ENCODE measurements around the gene EVI5L.
A peak's percentile ranks its signal among the peaks of the same experiment; 100 is the strongest.

EVI5L gene

DNA sequence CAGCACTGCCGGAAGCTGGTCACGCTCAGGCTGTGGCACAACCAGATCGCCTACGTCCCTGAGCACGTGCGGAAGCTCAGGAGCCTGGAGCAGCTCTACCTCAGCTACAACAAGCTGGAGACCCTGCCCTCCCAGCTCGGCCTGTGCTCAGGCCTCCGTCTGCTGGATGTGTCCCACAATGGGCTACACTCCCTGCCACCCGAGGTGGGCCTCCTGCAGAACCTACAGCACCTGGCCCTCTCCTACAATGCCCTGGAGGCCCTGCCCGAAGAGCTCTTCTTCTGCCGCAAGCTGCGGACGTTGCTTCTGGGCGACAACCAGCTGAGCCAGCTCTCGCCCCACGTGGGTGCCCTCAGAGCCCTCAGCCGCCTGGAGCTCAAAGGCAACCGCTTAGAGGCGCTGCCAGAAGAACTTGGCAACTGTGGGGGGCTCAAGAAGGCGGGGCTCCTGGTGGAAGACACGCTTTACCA is 70.4 kb downstream of the EVI5L start:
- no peak for DNase-seq

DNA sequence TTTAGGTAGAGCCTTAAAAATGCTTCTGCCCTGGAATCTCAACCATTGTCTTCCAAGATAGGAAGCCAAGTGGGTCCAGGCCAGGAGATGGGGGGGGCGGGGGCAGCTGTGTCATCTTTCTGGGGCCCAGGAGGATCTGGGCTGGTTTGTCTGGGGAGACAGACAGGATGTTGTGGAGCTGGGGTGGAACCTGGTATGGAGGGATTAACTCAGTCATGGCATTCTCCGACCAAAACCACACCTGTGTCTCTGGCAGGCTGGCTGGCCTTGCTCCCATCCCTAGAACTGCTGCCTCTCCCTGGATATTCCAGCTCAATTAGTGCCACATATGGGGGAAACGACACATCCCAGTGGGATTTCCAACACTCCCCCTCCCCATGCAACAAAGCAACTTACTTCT is 70.9 kb downstream of the EVI5L start:
- in situ Hi-C loops (cut with HindIII; ENCODE audit: low pct_ligation_motif_present, low sequenced_read_pairs), result no loop called here
- Histone ChIP-seq H3K27me3 (replicated peaks) (no peaks in the 10 kb centered on the region), H3K36me3 (replicated peaks) (peaks cover 14% of the 10 kb centered on the region), H3K4me3 (ENCODE audit: low read depth, low read length) (no peak overlapping the region), H3K27ac (no peak overlapping the region)
- DNase-seq, result no peak
- TF ChIP-seq, protein P1, sequence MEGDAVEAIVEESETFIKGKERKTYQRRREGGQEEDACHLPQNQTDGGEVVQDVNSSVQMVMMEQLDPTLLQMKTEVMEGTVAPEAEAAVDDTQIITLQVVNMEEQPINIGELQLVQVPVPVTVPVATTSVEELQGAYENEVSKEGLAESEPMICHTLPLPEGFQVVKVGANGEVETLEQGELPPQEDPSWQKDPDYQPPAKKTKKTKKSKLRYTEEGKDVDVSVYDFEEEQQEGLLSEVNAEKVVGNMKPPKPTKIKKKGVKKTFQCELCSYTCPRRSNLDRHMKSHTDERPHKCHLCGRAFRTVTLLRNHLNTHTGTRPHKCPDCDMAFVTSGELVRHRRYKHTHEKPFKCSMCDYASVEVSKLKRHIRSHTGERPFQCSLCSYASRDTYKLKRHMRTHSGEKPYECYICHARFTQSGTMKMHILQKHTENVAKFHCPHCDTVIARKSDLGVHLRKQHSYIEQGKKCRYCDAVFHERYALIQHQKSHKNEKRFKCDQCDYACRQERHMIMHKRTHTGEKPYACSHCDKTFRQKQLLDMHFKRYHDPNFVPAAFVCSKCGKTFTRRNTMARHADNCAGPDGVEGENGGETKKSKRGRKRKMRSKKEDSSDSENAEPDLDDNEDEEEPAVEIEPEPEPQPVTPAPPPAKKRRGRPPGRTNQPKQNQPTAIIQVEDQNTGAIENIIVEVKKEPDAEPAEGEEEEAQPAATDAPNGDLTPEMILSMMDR (IDR thresholded peaks at IDR 0.05; ENCODE audit: low read depth, low read length, missing control alignments), result no peak

More for the DNA sequence above, 70.4 kb downstream of the EVI5L start:
- in situ Hi-C loops (cut with HindIII; ENCODE audit: low pct_ligation_motif_present, low sequenced_read_pairs), result no loop called here
- H3K27me3 ChIP-seq (replicated peaks), result no peaks in the 10 kb centered on the region
- no peak overlapping the region for H3K27ac ChIP-seq
- TF ChIP-seq, protein P1 (IDR thresholded peaks at IDR 0.05; ENCODE audit: low read depth, low read length, missing control alignments), result no peak
- peaks cover 13% of the 10 kb centered on the region for H3K36me3 ChIP-seq (replicated peaks)
- no peak overlapping the region for H3K4me3 ChIP-seq (ENCODE audit: low read depth, low read length)

DNA sequence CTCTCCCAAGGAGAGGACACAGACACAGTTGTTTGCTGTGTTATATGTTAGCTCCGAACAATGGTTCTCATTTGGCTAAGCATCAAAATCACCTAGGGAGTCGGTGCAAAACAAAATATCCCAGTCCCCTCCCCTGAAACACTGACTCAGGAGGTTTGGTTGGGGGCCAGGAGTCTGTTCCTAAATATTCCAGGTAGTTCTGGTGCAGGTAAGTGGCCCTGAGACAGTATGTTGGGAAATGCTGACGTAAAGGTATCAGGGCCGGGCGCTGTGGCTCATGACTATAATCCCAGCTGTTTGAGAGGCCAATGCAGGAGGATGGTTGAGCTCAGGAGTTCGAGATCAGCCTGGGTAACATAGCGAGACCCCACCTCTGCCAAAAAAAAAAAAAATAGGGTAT is 71.3 kb downstream of the EVI5L start:
- no peak for DNase-seq
- in situ Hi-C loops (cut with HindIII; ENCODE audit: low pct_ligation_motif_present, low sequenced_read_pairs), result no loop called here
- Histone ChIP-seq H3K27ac (no peak overlapping the region), H3K36me3 (replicated peaks) (peaks cover 18% of the 10 kb centered on the region), H3K27me3 (replicated peaks) (no peaks in the 10 kb centered on the region), H3K4me3 (ENCODE audit: low read depth, low read length) (no peak overlapping the region)
- TF ChIP-seq, protein P1 (IDR thresholded peaks at IDR 0.05; ENCODE audit: low read depth, low read length, missing control alignments), result no peak

DNA sequence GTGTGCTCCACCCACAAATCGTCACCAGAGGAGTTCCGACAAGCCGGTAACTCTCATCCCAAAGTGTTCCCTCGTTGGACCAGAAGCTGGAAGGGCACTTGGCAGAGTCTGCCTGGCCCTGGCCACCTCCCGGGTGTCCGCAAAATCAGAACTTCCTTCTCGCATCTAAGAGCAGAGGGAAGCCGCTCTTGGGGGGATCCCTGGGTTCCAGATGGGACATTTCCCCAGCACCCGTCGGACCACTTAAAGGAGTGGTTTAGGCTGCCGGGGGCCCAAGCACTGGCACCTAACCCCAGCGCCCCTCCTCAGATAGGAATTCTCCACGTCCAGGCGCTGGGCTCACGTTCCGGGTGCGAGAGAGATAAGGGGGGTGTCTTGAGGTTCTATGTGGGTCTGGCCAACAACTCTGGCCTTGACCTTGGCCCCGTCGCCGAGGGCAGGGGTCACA is 72.8 kb downstream of the EVI5L start:
- Histone ChIP-seq H3K27ac (peak overlapping the region; percentile 23), H3K27me3 (replicated peaks) (no peaks in the 10 kb centered on the region), H3K4me3 (ENCODE audit: low read depth, low read length) (peak overlapping the region; percentile 65), H3K36me3 (replicated peaks) (peaks cover 18% of the 10 kb centered on the region)
- TF ChIP-seq, protein P1 (IDR thresholded peaks at IDR 0.05; ENCODE audit: low read depth, low read length, missing control alignments), result no peak
- DNase-seq, result no peak
- in situ Hi-C loops (cut with HindIII; ENCODE audit: low pct_ligation_motif_present, low sequenced_read_pairs), result no loop called here

DNA sequence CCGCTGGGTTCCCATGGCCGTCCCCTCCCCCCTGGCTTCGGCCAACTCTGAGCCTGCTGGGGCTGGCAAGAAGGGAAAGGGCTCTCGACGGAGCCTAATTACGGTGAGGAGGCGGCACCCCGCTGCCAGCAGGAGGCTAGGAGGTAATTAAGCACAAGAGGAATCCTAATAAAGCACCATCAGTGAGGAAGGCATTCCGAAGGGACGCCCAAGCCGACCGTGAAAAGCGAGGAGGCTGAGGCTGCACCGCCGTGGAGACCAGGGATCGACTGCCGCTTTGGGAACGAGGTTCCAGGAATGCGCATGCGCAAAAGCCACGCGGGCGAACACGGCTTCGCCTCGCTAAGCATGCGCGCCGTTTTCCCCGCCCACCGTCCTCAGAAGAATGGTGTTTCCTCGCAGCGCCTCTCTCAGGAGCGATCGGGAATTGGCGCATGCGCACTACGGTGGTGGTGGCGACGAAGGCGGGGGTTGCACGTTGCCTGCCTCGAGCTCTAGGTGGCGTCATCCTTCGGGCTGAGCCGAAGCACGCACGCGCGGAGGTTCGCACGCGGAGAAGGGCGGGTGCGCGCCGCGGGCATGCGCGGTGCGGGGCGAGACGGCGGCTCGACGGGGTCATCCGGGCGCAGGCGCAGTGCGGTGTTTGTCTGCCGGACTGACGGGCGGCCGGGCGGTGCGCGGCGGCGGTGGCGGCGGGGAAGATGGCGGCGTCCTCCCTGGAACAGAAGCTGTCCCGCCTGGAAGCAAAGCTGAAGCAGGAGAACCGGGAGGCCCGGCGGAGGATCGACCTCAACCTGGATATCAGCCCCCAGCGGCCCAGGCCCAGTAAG is 73.4 kb downstream of the EVI5L start, which contains the start of gene MAP2K7:
MAP2K7 (plus strand) TSS at position 634 of the 830 bp plus-strand sequence; CDS start at position 702, 68 bp downstream.
- Histone ChIP-seq H3K27ac (peak within 1 kb of the TSS; percentile 65), H3K27me3 (replicated peaks) (no peaks in the 10 kb centered on the region), H3K36me3 (replicated peaks) (peaks cover 18% of the 10 kb centered on the region), H3K4me3 (ENCODE audit: low read depth, low read length) (peak within 1 kb of the TSS; percentile 80)
- in situ Hi-C loops (cut with HindIII; ENCODE audit: low pct_ligation_motif_present, low sequenced_read_pairs), result no loop called here
- TF ChIP-seq, protein P1 (IDR thresholded peaks at IDR 0.05; ENCODE audit: low read depth, low read length, missing control alignments), result peak; percentile 59
- DNase-seq, result peak; percentile 98
